ENCODE results near the gene GRIFIN. TPM values are rescaled to one million over a fixed set of nuclear protein-coding genes. Genes with fewer than 3 reads are reported as not detected.

GRIFIN gene
- polyA plus RNA-seq, 1 of the 3 experiments (the other 2 are of a cell fraction), result not detected

DNA sequence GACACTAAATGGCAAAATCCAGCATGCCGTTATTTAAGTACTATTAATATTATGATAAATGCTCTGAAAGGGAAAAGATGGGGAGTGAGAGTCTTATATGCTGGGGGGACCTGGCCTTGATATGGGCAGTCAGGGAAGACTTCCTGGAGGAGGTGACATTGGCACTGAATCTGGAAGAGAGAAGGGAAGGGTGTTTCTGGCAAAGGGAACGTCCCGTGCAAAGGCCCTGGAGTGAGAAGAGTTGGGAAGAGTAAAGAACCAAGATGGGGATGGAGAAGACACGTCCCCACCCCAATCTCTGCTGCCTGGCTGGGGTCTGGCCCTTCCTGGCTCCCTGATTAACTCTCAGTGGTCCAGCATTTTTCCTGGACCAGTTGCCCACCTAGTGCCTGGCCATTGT lies 5.0 kb upstream of the GRIFIN start (continued):
- no peak for TF ChIP-seq FOXM1 (IDR thresholded peaks at IDR 0.05; ENCODE audit: low read depth)

DNA sequence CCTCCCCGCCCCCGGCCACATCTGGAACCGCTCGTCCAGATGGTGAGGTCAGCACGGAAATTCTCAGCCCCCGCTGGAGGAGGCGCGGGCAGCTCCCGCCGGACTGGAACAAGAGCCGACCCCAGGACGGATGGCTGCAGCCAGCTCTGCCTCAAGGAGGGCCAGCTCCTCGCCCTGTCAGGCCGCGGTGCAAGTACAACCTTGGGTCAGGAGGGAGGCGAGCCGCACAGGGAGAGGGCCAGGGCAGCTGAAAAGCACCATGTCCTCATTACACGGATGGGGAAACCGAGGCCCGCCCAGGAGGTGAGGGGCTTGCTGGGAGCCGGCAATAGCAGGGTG lies 3.8 kb upstream of the GRIFIN start:
- DNase-seq, result no peak
- TF ChIP-seq FOXJ3 (CRISPR knock-in tag; IDR thresholded peaks at IDR 0.05), result no peak
- TF ChIP-seq RAD21 (IDR thresholded peaks at IDR 0.05; ENCODE audit: low read length), result no peak
- no peak for TF ChIP-seq NFIC (IDR thresholded peaks at IDR 0.05; ENCODE audit: borderline replicate concordance)
- TF ChIP-seq, protein P1, sequence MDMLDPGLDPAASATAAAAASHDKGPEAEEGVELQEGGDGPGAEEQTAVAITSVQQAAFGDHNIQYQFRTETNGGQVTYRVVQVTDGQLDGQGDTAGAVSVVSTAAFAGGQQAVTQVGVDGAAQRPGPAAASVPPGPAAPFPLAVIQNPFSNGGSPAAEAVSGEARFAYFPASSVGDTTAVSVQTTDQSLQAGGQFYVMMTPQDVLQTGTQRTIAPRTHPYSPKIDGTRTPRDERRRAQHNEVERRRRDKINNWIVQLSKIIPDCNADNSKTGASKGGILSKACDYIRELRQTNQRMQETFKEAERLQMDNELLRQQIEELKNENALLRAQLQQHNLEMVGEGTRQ (IDR thresholded peaks at IDR 0.05; ENCODE audit: borderline replicate concordance, low read depth, low read length), result no peak
- no peak for TF ChIP-seq POLR2AphosphoS5 (IDR thresholded peaks at IDR 0.05; ENCODE audit: low read depth, low read length)
- ChIA-PET CTCF (interaction anchor here (0.8 to 5.3 kb wide), 5 partner anchors 11 to 201 kb away, joined by 3 to 48 read pairs (median 6); no protein-coding TSS in a partner anchor), POLR2A (interaction anchor here (0.8 kb wide), 1 partner anchor 13 kb away, joined by 3 read pairs; no protein-coding TSS in a partner anchor)
- no peak overlapping the region for H3K9ac ChIP-seq
- no peaks in the 10 kb centered on the region for H3K27me3 ChIP-seq (ENCODE audit: insufficient read depth)
- H3K36me3 ChIP-seq (replicated peaks in 1 of 2; ENCODE audit: control insufficient read depth in 1 of 2, insufficient read depth in 2 of 2, low read length in 1 of 2), result no peaks in the 10 kb centered on the region
- H3K9me3 ChIP-seq, result no peaks in the 10 kb centered on the region
- no peaks in the 10 kb centered on the region for H3K9me2 ChIP-seq
- 89% methylated on average over 13 of the region's 21 CpGs for WGBS (ENCODE audit: low lambda C conversion rate)
- H3K4me1 ChIP-seq (ENCODE audit: control insufficient read depth in 1 of 2, insufficient read depth in 2 of 2, low read depth in 1 of 2, low read length in 1 of 2), result peaks cover 0 to 14% of the 10 kb centered on the region in 2 experiments; a peak in 1 of 4 replicates
- H4K20me1 ChIP-seq (ENCODE audit: insufficient read depth), result no peaks in the 10 kb centered on the region
- no peaks in the 10 kb centered on the region for H3K79me2 ChIP-seq (ENCODE audit: insufficient read depth)
- no peak overlapping the region for H3K4me3 ChIP-seq (ENCODE audit: low read depth in 2 of 2, low read length in 1 of 2)
- no peak overlapping the region for H2AFZ ChIP-seq (ENCODE audit: low read depth)
- no peak overlapping the region for H3K4me2 ChIP-seq
- H3K27ac ChIP-seq (ENCODE audit: low read depth in 2 of 2, low read length in 1 of 2), result no peak overlapping the region
- no peaks in the 10 kb centered on the region for H3F3A ChIP-seq (replicated peaks; ENCODE audit: insufficient read depth)

DNA sequence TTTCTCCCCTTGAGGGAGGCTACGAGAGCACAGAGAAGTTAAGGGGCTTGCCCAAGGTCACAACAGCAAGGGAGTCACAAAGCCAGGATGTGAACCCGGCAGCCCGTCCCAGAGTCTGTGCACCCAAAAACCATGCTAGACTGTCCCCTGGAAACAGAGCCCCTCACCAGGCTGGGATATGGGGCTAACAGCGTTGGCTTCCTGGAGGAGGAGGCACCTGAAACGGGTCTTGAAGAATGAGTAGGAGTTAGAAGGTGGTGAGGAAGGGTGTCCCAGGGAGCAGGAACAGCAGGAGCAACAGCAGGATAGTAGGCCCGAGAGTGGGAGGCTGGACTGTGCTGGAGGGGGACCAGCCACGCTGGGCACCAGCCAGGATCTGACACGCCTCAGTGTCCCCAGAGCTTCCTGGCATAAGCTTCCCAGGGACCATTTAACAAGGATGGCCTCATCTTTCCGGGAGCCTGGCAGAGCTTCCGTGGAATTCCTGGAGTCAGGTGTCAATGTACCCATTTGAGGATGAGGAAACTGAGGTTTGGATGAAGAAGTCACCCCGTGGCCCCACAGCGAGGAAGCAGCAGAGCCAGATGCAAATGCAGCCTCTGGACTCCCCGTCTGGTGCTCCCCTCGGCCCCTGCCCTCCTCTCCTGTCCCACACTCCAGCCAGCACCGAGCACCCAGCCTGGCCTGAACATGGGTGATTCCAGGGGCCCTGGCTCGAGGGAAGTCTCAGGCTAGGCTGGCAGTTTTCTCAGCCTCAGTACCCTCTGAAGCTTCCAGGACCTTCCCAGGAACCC lies 3.3 kb upstream of the GRIFIN start:
- TF ChIP-seq YY1 (IDR thresholded peaks at IDR 0.05; ENCODE audit: low read depth) (no peak), RCOR1 (IDR thresholded peaks at IDR 0.05; ENCODE audit: low read length) (no peak), CHD2 (IDR thresholded peaks at IDR 0.05; ENCODE audit: low read length, partially characterized antibody) (no peak), TCF12 (IDR thresholded peaks at IDR 0.05) (no peak)
- TF ChIP-seq, protein P1 (IDR thresholded peaks at IDR 0.05; ENCODE audit: borderline replicate concordance, low read depth, low read length), result no peak
- TF ChIP-seq, protein P2, sequence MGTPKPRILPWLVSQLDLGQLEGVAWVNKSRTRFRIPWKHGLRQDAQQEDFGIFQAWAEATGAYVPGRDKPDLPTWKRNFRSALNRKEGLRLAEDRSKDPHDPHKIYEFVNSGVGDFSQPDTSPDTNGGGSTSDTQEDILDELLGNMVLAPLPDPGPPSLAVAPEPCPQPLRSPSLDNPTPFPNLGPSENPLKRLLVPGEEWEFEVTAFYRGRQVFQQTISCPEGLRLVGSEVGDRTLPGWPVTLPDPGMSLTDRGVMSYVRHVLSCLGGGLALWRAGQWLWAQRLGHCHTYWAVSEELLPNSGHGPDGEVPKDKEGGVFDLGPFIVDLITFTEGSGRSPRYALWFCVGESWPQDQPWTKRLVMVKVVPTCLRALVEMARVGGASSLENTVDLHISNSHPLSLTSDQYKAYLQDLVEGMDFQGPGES (IDR thresholded peaks at IDR 0.05; ENCODE audit: low read depth, low read length), result no peak
- TF ChIP-seq, protein P3, sequence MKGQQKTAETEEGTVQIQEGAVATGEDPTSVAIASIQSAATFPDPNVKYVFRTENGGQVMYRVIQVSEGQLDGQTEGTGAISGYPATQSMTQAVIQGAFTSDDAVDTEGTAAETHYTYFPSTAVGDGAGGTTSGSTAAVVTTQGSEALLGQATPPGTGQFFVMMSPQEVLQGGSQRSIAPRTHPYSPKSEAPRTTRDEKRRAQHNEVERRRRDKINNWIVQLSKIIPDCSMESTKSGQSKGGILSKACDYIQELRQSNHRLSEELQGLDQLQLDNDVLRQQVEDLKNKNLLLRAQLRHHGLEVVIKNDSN (IDR thresholded peaks at IDR 0.05; ENCODE audit: borderline replicate concordance, low read depth), result no peak
- TF ChIP-seq, protein P4, sequence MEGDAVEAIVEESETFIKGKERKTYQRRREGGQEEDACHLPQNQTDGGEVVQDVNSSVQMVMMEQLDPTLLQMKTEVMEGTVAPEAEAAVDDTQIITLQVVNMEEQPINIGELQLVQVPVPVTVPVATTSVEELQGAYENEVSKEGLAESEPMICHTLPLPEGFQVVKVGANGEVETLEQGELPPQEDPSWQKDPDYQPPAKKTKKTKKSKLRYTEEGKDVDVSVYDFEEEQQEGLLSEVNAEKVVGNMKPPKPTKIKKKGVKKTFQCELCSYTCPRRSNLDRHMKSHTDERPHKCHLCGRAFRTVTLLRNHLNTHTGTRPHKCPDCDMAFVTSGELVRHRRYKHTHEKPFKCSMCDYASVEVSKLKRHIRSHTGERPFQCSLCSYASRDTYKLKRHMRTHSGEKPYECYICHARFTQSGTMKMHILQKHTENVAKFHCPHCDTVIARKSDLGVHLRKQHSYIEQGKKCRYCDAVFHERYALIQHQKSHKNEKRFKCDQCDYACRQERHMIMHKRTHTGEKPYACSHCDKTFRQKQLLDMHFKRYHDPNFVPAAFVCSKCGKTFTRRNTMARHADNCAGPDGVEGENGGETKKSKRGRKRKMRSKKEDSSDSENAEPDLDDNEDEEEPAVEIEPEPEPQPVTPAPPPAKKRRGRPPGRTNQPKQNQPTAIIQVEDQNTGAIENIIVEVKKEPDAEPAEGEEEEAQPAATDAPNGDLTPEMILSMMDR (IDR thresholded peaks at IDR 0.05), result no peak
- no peaks in the 10 kb centered on the region for H4K20me1 ChIP-seq (ENCODE audit: insufficient read depth)
- H3K36me3 ChIP-seq (replicated peaks in 1 of 2; ENCODE audit: control insufficient read depth in 1 of 2, insufficient read depth in 2 of 2, low read length in 1 of 2), result no peaks in the 10 kb centered on the region
- no peak overlapping the region for H3K9ac ChIP-seq
- H3K27me3 ChIP-seq (ENCODE audit: insufficient read depth), result no peaks in the 10 kb centered on the region
- DNase-seq, result no peak
- no peaks in the 10 kb centered on the region for H3K79me2 ChIP-seq (ENCODE audit: insufficient read depth)
- no peak overlapping the region for H3K4me3 ChIP-seq (ENCODE audit: low read depth in 2 of 2, low read length in 1 of 2)
- no peak overlapping the region for H3K4me2 ChIP-seq
- CTCF ChIA-PET, result interaction anchor here (0.7 to 5.8 kb wide), 16 partner anchors 9 to 201 kb away, joined by 3 to 48 read pairs (median 6); partner anchors contain the start of gene IQCE
- H3K27ac ChIP-seq (ENCODE audit: low read depth in 2 of 2, low read length in 1 of 2), result no peak overlapping the region
- H3K4me1 ChIP-seq (ENCODE audit: control insufficient read depth in 1 of 2, insufficient read depth in 2 of 2, low read depth in 1 of 2, low read length in 1 of 2), result peaks cover 0 to 14% of the 10 kb centered on the region in 2 experiments; a peak in 1 of 4 replicates
- POLR2A ChIA-PET, result interaction anchor here (0.8 kb wide), 1 partner anchor 13 kb away, joined by 3 read pairs; no protein-coding TSS in a partner anchor
- H3K9me2 ChIP-seq, result no peaks in the 10 kb centered on the region
- H2AFZ ChIP-seq (ENCODE audit: low read depth), result no peak overlapping the region
- no peaks in the 10 kb centered on the region for H3K9me3 ChIP-seq
- no peaks in the 10 kb centered on the region for H3F3A ChIP-seq (replicated peaks; ENCODE audit: insufficient read depth)
- WGBS (ENCODE audit: low lambda C conversion rate), result 82% methylated on average over 13 of the region's 16 CpGs

Data from SK-N-SH (cell line).